ENCODE results near the gene NRF1. TPM values are rescaled to one million over a fixed set of nuclear protein-coding genes. Genes with fewer than 3 reads are reported as not detected.

NRF1 gene
- polyA plus RNA-seq, 1 experiment = 13.3 TPM

- H3K4me3 ChIP-seq (ENCODE audit: low read depth, low read length) = no peak overlapping the region
- CTCF ChIA-PET = no interaction called here
- no peak for TF ChIP-seq CTCF (IDR thresholded peaks at IDR 0.05; ENCODE audit: insufficient read depth, low read depth, low read length)
- H3K27me3 ChIP-seq (ENCODE audit: control insufficient read depth, insufficient read depth, low read length) = peaks cover 38% of the 10 kb centered on the region
- POLR2A ChIA-PET = no interaction called here
- no peaks in the 10 kb centered on the region for H3K36me3 ChIP-seq (ENCODE audit: control insufficient read depth, insufficient read depth, low read length)
- DNase-seq (ENCODE audit: low read depth) = no peak
Observed at GRCh38 chr7:129776362-129776722, 164.8 kb downstream of the NRF1 start.

GRCh38 chr7:129777195-129777844, 165.8 kb downstream of the NRF1 start:
- no peaks in the 10 kb centered on the region for H3K36me3 ChIP-seq (ENCODE audit: control insufficient read depth, insufficient read depth, low read length)
- peaks cover 47% of the 10 kb centered on the region for H3K27me3 ChIP-seq (ENCODE audit: control insufficient read depth, insufficient read depth, low read length)
- TF ChIP-seq CTCF (IDR thresholded peaks at IDR 0.05; ENCODE audit: insufficient read depth, low read depth, low read length) = no peak
- CTCF ChIA-PET = no interaction called here
- no peak overlapping the region for H3K4me3 ChIP-seq (ENCODE audit: low read depth, low read length)
- POLR2A ChIA-PET = no interaction called here
- DNase-seq (ENCODE audit: low read depth) = no peak

GRCh38 chr7:129777993-129778769, 166.7 kb downstream of the NRF1 start:
- peaks cover 53% of the 10 kb centered on the region for H3K27me3 ChIP-seq (ENCODE audit: control insufficient read depth, insufficient read depth, low read length)
- ChIA-PET CTCF (no interaction called here), POLR2A (no interaction called here)
- no peaks in the 10 kb centered on the region for H3K36me3 ChIP-seq (ENCODE audit: control insufficient read depth, insufficient read depth, low read length)
- no peak for DNase-seq (ENCODE audit: low read depth)
- no peak overlapping the region for H3K4me3 ChIP-seq (ENCODE audit: low read depth, low read length)
- no peak for TF ChIP-seq CTCF (IDR thresholded peaks at IDR 0.05; ENCODE audit: insufficient read depth, low read depth, low read length)

- ChIA-PET CTCF (no interaction called here), POLR2A (interaction anchor here (0.6 kb wide), 1 partner anchor 34 kb away, joined by 3 read pairs; no protein-coding TSS in a partner anchor)
- Histone ChIP-seq H3K27me3 (ENCODE audit: control insufficient read depth, insufficient read depth, low read length) (peaks cover 56% of the 10 kb centered on the region), H3K4me3 (ENCODE audit: low read depth, low read length) (no peak overlapping the region), H3K36me3 (ENCODE audit: control insufficient read depth, insufficient read depth, low read length) (no peaks in the 10 kb centered on the region)
- TF ChIP-seq CTCF (IDR thresholded peaks at IDR 0.05; ENCODE audit: insufficient read depth, low read depth, low read length) = no peak
- no peak for DNase-seq (ENCODE audit: low read depth)
Observed at GRCh38 chr7:129778770-129779601, 167.5 kb downstream of the NRF1 start.
